AG04450 (cell line): Measurements from ENCODE around the gene TES. TPM values are rescaled to one million over a fixed set of nuclear protein-coding genes. Genes with fewer than 3 reads are reported as not detected.

Experiments
- CTCF ChIA-PET: fragments of 300-600, 350-600 bp; formaldehyde crosslinking; extraction: SDS; loops from one replicate; lab custom pipeline; 2022; ENCODE audit warnings: antibody characterized with exemption, inconsistent platforms; lab: Charles Lee
- POLR2A ChIA-PET: fragments of 350-600 bp; formaldehyde crosslinking; extraction: SDS; loops from one replicate; lab custom pipeline; 2021; ENCODE audit warnings: antibody characterized with exemption, inconsistent platforms; lab: Yijun Ruan, JAX
- DNase-seq: peaks from one replicate; pipeline ENCODE4 v3.0.0-alpha.2; 2011; ENCODE audit warnings: low read depth, low spot score
- H3K27ac ChIP-seq: one replicate; pipeline ENCODE4 v1.5.1; 2012; ENCODE audit warnings: low read depth, low read length, control low read depth
- H3K27me3 ChIP-seq: one replicate; pipeline ENCODE4 v1.6.0; 2012; ENCODE audit warnings: low read length; ENCODE audit not compliant: control insufficient read depth, insufficient read depth
- H3K4me3 ChIP-seq: 2 replicates; pipeline ENCODE4 v1.5.1; 2011; ENCODE audit warnings: mild to moderate bottlenecking, low read depth, low read length, control low read depth
- H3K9me3 ChIP-seq: 2 replicates; pipeline ENCODE4 v1.5.1; 2012; ENCODE audit warnings: low read length; ENCODE audit not compliant: control insufficient read depth, insufficient read depth
- CTCF ChIP-seq: IDR thresholded peaks from 2 replicates; pipeline ENCODE4 v1.5.1; 2011; ENCODE audit warnings: low read depth, low read length, control low read depth, inconsistent platforms
- polyA plus RNA-seq: library from polyadenylated mRNA; depleted of rRNA; stranded (reverse); fragments of >200 nt; gene quantifications from 2 replicates; pipeline ENCODE4 v1.2.3, GENCODE V29; 2011

The TES gene
- polyA plus RNA-seq, 1 experiment: 152 TPM

- ChIA-PET CTCF (interaction anchor here (0.7 to 6.5 kb wide), 11 partner anchors 17 to 415 kb away, joined by 3 to 362 read pairs (median 6); no protein-coding TSS in a partner anchor), POLR2A (interaction anchor here (0.7 to 1.6 kb wide), 4 partner anchors 34 to 366 kb away, joined by 3 to 5 read pairs (median 3); partner anchors contain the start of gene TES)
- DNase-seq: no peak
- Histone ChIP-seq H3K27me3 (no peaks in the 10 kb centered on the region), H3K9me3 (no peaks in the 10 kb centered on the region), H3K4me3 (no peak overlapping the region), H3K27ac (no peak overlapping the region)
- no peak for TF ChIP-seq CTCF
These were observed 34.1 kb upstream of the TES start for GRCh38 chr7:116176226-116176625.

- H3K4me3 ChIP-seq: no peak overlapping the region
- TF ChIP-seq CTCF: no peak
- ChIA-PET CTCF (interaction anchor here (0.7 to 6.5 kb wide), 11 partner anchors 18 to 415 kb away, joined by 3 to 362 read pairs (median 6); no protein-coding TSS in a partner anchor), POLR2A (interaction anchor here (0.7 to 1.6 kb wide), 4 partner anchors 33 to 365 kb away, joined by 3 to 5 read pairs (median 3); partner anchors contain the start of gene TES)
- peaks cover 1% of the 10 kb centered on the region; the same call in 1 of the 2 replicates for H3K9me3 ChIP-seq
- peak overlapping the region; percentile 70 for H3K27ac ChIP-seq
- no peaks in the 10 kb centered on the region for H3K27me3 ChIP-seq
- DNase-seq: peak; percentile 74
These were observed 33.3 kb upstream of the TES start for GRCh38 chr7:116177009-116177408.

GRCh38 chr7:116180302-116180701 is 30.0 kb upstream of the TES start:
- Histone ChIP-seq H3K4me3 (no peak overlapping the region), H3K27me3 (no peaks in the 10 kb centered on the region), H3K9me3 (peaks cover 5% of the 10 kb centered on the region; the same call in 1 of the 2 replicates), H3K27ac (no peak overlapping the region)
- CTCF ChIA-PET: interaction anchor here (0.6 to 6.5 kb wide), 39 partner anchors 9 to 631 kb away, joined by 3 to 362 read pairs (median 6); partner anchors contain the start of gene TES
- DNase-seq: no peak
- POLR2A ChIA-PET: no interaction called here
- TF ChIP-seq CTCF: peak; percentile 83

GRCh38 chr7:116182023-116182422 is 28.3 kb upstream of the TES start:
- H3K27me3 ChIP-seq: no peaks in the 10 kb centered on the region
- TF ChIP-seq CTCF: no peak
- CTCF ChIA-PET: interaction anchor here (0.9 to 6.5 kb wide), 6 partner anchors 7 to 409 kb away, joined by 3 to 362 read pairs (median 30); no protein-coding TSS in a partner anchor
- DNase-seq: no peak
- H3K27ac ChIP-seq: no peak overlapping the region
- H3K9me3 ChIP-seq: peaks cover 15% of the 10 kb centered on the region; the same call in 1 of the 2 replicates
- POLR2A ChIA-PET: interaction anchor here (1.3 kb wide), 1 partner anchor 54 kb away, joined by 3 read pairs; no protein-coding TSS in a partner anchor
- H3K4me3 ChIP-seq: no peak overlapping the region

- CTCF ChIA-PET: interaction anchor here (0.7 to 2.0 kb wide), 3 partner anchors 18 to 55 kb away, joined by 3 to 11 read pairs (median 4); no protein-coding TSS in a partner anchor
- no peak overlapping the region for H3K4me3 ChIP-seq
- H3K9me3 ChIP-seq: peaks cover 17% of the 10 kb centered on the region
- no peaks in the 10 kb centered on the region for H3K27me3 ChIP-seq
- POLR2A ChIA-PET: no interaction called here
- no peak for DNase-seq
- H3K27ac ChIP-seq: no peak overlapping the region
- TF ChIP-seq CTCF: no peak
These were observed 24.9 kb upstream of the TES start for GRCh38 chr7:116185450-116185849.
